ENCODE data around the gene FBXW8. TPM values are rescaled to one million over a fixed set of nuclear protein-coding genes. Genes with fewer than 3 reads are reported as not detected.

FBXW8 gene
- total RNA-seq, 4 donors from 2014 or later = 8.5 to 14.3 (median 10.6) TPM

- TF ChIP-seq CTCF (IDR thresholded peaks at IDR 0.05; ENCODE audit: low read depth) = no peak
These were observed 150.2 kb downstream of the FBXW8 start for GRCh38 chr12:117060929-117061305.

GRCh38 chr12:117061555-117062079 is 150.9 kb downstream of the FBXW8 start:
- TF ChIP-seq CTCF (IDR thresholded peaks at IDR 0.05; ENCODE audit: low read depth) = no peak

GRCh38 chr12:117063162-117063911 is 152.6 kb downstream of the FBXW8 start:
- TF ChIP-seq CTCF (IDR thresholded peaks at IDR 0.05; ENCODE audit: low read depth) = no peak

- TF ChIP-seq CTCF (IDR thresholded peaks at IDR 0.05; ENCODE audit: low read depth) = no peak
These were observed 153.3 kb downstream of the FBXW8 start for GRCh38 chr12:117064049-117064448.

- no peak for TF ChIP-seq CTCF (IDR thresholded peaks at IDR 0.05; ENCODE audit: low read depth)
These were observed 153.8 kb downstream of the FBXW8 start for GRCh38 chr12:117064596-117064995.

GRCh38 chr12:117067016-117067415 is 156.3 kb downstream of the FBXW8 start:
- TF ChIP-seq CTCF (IDR thresholded peaks at IDR 0.05; ENCODE audit: low read depth) = no peak

- no peak for TF ChIP-seq CTCF (IDR thresholded peaks at IDR 0.05; ENCODE audit: low read depth)
These were observed 156.9 kb downstream of the FBXW8 start for GRCh38 chr12:117067638-117068037.
